ENCODE measurements around the gene AOPEP. TPM values are rescaled to one million over a fixed set of nuclear protein-coding genes. Genes with fewer than 3 reads are reported as not detected.

The AOPEP gene
- total and polyA plus RNA-seq, 7 donors: 28.0 to 490 (median 184) TPM

GRCh38 chr9:94796687-94797086 lies 70.2 kb downstream of the AOPEP start:
- intact Hi-C loops (cut with DNase I): no loop called here
- peaks cover 0 to 11% (median 0%) of the 10 kb centered on the region in 4 donors for H3K36me3 ChIP-seq
- TF ChIP-seq EP300 (IDR thresholded peaks at IDR 0.05): no peak
- no peak for TF ChIP-seq POLR2AphosphoS5 (IDR thresholded peaks at IDR 0.05)
- TF ChIP-seq CTCF (IDR thresholded peaks at IDR 0.05): no peak
- WGBS, 2 donors: 25 to 41% methylated on average over 1 of the region's 1 CpG
- DNase-seq: no peak
- H3K9me3 ChIP-seq: no peaks in the 10 kb centered on the region
- no peak overlapping the region for H3K4me3 ChIP-seq
- peaks cover 0 to 26% (median 22%) of the 10 kb centered on the region in 4 donors for H3K4me1 ChIP-seq
- no peaks in the 10 kb centered on the region for H3K27me3 ChIP-seq
- H3K27ac ChIP-seq: no peak overlapping the region

- 35 to 77% methylated on average over 3 of the region's 3 CpGs for WGBS, 2 donors
- no peaks in the 10 kb centered on the region for H3K9me3 ChIP-seq
- H3K27ac ChIP-seq: no peak overlapping the region
- DNase-seq: no peak
- H3K36me3 ChIP-seq: peaks cover 0 to 2% (median 0%) of the 10 kb centered on the region in 4 donors
- peaks cover 0 to 34% (median 21%) of the 10 kb centered on the region in 4 donors for H3K4me1 ChIP-seq
- TF ChIP-seq POLR2AphosphoS5 (IDR thresholded peaks at IDR 0.05): no peak
- no peak for TF ChIP-seq CTCF (IDR thresholded peaks at IDR 0.05)
- no peak for TF ChIP-seq EP300 (IDR thresholded peaks at IDR 0.05)
- no peak for TF ChIP-seq POLR2A (IDR thresholded peaks at IDR 0.05)
- intact Hi-C loops (cut with DNase I): no loop called here
- H3K4me3 ChIP-seq: no peak overlapping the region
- H3K27me3 ChIP-seq: no peaks in the 10 kb centered on the region
These were observed 71.7 kb downstream of the AOPEP start for GRCh38 chr9:94798201-94798600.

- no peak for TF ChIP-seq POLR2AphosphoS5 (IDR thresholded peaks at IDR 0.05)
- H3K9me3 ChIP-seq: no peaks in the 10 kb centered on the region
- H3K4me3 ChIP-seq: no peak overlapping the region
- intact Hi-C loops (cut with DNase I): no loop called here
- no peak for DNase-seq
- peaks cover 0 to 34% (median 21%) of the 10 kb centered on the region in 4 donors for H3K4me1 ChIP-seq
- no peaks in the 10 kb centered on the region for H3K27me3 ChIP-seq
- H3K27ac ChIP-seq: no peak overlapping the region
- 49 to 84% methylated on average over 2 of the region's 2 CpGs for WGBS, 2 donors
- H3K36me3 ChIP-seq: no peaks in the 10 kb centered on the region
These were observed 72.2 kb downstream of the AOPEP start for GRCh38 chr9:94798708-94799107.

GRCh38 chr9:94799578-94800264 lies 73.2 kb downstream of the AOPEP start:
- Histone ChIP-seq H3K27me3 (no peaks in the 10 kb centered on the region), H3K9me3 (no peaks in the 10 kb centered on the region), H3K27ac (peak overlapping the region; percentile 13 to 66 (median 46)), H3K4me3 (no peak overlapping the region), H3K4me1 (peaks cover 0 to 35% (median 23%) of the 10 kb centered on the region in 4 donors), H3K36me3 (no peaks in the 10 kb centered on the region)
- DNase-seq: no peak
- WGBS, 2 donors: 85 to 88% methylated on average over 9 of the region's 9 CpGs
- TF ChIP-seq EP300 (IDR thresholded peaks at IDR 0.05): no peak
- TF ChIP-seq POLR2AphosphoS5 (IDR thresholded peaks at IDR 0.05): peak in 1 of 4 donors; percentile 26
- intact Hi-C loops (cut with DNase I): no loop called here

GRCh38 chr9:94800424-94801117 lies 74.1 kb downstream of the AOPEP start:
- peaks cover 0 to 43% (median 30%) of the 10 kb centered on the region in 4 donors for H3K4me1 ChIP-seq
- no peak for DNase-seq
- intact Hi-C loops (cut with DNase I): no loop called here
- peak overlapping the region; percentile 29 to 66 (median 46) for H3K27ac ChIP-seq
- no peak overlapping the region for H3K4me3 ChIP-seq
- no peak for TF ChIP-seq POLR2A (IDR thresholded peaks at IDR 0.05)
- TF ChIP-seq POLR2AphosphoS5 (IDR thresholded peaks at IDR 0.05): peak in 1 of 4 donors; percentile 40
- no peaks in the 10 kb centered on the region for H3K9me3 ChIP-seq
- WGBS, 2 donors: 75 to 89% methylated on average over 8 of the region's 8 CpGs
- H3K36me3 ChIP-seq: no peaks in the 10 kb centered on the region
- H3K27me3 ChIP-seq: no peaks in the 10 kb centered on the region

GRCh38 chr9:94801234-94801633 lies 74.7 kb downstream of the AOPEP start:
- H3K27ac ChIP-seq: peak overlapping the region; percentile 29 to 66 (median 42)
- no peaks in the 10 kb centered on the region for H3K9me3 ChIP-seq
- H3K36me3 ChIP-seq: no peaks in the 10 kb centered on the region
- WGBS, 2 donors: 84 to 91% methylated on average over 1 of the region's 1 CpG
- no peaks in the 10 kb centered on the region for H3K27me3 ChIP-seq
- intact Hi-C loops (cut with DNase I): no loop called here
- peaks cover 0 to 50% (median 33%) of the 10 kb centered on the region in 4 donors for H3K4me1 ChIP-seq
- H3K4me3 ChIP-seq: no peak overlapping the region
- DNase-seq: no peak
- TF ChIP-seq POLR2AphosphoS5 (IDR thresholded peaks at IDR 0.05) (no peak), CTCF (IDR thresholded peaks at IDR 0.05) (no peak), EP300 (IDR thresholded peaks at IDR 0.05) (no peak), POLR2A (IDR thresholded peaks at IDR 0.05) (no peak)

All from sigmoid colon (tissue), 7 donors.